Measurements from ENCODE around the gene PSORS1C1.

The PSORS1C1 gene

DNA sequence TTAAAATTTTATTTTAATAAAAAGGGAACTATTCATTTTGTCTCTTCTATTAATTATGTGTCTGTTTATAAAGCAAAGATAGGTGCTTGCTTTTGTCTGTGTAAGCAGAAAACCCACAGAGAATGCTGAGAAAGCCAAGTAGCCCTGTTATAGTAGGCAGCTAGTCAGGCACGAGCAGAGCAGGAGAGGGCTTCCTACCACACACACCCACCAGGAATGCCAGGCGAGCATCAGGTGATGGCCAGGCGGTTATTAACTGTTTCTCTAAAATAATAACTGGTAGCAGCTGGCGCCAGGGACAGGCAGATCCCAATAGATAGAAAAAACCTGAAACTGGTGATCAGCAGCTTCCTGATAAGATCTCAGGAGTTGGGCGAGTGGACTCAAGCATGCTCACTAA, 17.9 kb upstream of the PSORS1C1 start:
- no peak for DNase-seq

DNA sequence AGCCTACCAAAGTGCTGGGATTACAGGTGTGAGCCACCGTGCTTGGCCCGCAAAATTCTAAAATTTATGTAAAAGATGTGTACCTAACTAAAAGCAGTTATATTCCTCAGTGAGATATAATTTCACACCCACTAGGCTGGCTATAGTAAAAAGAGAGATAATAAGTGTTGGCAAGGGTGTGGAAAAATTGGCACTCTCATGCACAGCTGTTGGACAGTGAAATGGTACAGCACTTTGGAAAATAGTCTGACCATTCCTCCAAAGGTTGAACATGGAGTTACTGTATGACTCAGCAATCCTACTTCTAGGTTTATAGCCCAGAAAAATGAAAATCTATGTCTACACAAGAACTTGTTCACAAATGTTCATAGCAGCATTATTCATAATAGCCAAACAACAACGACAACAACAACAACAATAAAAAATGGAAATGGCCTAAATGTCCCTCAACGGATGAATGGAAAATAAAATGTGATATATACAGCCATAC, 16.1 kb upstream of the PSORS1C1 start:
- DNase-seq = no peak

DNA sequence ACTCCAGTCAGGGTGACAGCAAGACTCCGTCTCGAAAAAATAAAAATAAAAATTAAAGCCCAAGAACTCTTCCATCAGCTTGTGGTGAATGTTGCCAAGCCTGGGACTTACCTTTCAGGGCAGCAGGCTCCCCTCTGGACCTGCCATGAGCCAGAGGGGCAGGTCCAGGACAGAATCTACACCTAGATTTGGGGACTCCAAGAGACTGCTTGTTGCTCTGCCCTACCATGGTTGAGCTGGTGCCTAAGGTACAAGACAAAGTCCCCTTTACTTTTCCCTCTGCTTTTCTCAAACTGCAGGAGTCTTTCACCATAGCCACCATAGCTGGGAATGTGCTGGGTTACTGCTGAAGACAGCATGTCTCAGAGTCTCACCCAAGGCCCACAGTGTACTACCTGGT, 11.5 kb upstream of the PSORS1C1 start:
- DNase-seq = no peak

DNA sequence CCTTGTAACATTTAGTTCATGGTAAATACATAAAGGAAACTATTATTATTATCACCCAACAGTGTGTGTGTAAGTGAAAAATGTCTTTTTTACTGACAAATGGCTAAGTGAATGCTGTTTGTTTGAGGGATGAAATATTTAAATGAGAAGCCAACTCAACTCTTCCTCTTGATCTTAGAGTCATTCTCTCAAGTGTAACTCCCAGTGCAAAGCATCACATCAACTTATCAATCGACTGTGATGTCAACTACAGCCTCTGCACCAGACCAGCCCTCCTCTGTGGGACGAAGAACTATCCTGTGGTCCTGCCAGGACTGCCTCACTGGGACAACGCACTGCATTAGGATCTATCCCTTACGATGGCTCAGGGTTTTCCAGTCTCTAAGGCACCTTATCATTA, 7.5 kb upstream of the PSORS1C1 start:
- DNase-seq = no peak

DNA sequence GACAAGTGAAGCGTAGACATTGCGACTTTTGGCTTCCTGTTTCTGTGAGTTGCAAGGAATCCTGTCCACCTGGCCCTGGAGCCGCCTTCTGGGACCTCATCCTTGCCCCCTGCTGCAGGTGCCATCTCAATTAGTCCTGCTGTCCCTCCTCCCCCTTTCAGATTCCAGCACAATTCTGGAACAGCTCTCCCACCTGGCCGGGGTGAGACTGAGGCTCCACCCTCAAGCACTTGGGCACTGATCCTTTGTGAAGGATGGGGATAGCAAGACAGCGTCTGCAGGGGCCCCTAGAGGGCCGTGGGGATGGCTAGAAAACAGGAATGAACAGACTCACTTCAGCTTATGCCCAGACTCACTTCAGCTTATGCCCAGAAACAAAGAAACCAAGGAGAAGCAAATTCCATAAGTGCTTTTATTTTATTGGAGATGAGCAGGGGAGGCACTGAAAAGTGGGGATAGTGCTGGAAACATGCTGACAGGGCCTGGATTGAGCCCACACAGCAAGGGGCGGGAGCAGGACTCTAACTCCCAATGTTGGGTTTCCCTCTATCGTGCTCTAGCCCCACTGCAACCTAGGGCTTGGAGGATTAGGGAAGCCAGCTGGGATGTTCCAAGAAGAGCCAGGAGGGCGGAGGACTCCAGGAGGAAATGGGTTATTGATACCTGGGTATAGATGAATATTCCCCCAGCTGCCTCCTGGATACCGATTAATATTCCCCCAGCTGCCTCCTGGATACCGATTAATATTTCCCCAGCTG, 3.6 kb upstream of the PSORS1C1 start:
- no peak for DNase-seq

DNA sequence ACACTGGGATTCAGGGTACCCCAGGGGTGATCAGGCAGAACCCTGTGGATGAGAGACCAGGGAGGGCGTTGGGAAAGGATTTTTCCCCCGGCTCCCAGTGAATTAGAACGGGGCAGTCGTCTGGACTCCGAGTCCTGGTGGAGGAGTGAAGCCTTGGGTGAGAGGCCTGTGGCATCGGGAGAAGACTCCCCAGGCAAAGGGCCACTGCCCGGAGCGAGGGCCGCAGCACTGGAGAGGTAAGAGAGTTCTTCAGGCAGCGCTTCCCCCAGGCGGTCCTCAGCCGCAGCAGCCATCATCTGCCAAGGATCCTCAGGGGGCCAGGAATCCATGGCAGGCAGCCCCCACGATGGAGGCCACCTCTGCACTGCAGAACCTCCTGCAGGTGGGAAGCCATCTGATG, 2.9 kb upstream of the PSORS1C1 start:
- no peak for DNase-seq

DNA sequence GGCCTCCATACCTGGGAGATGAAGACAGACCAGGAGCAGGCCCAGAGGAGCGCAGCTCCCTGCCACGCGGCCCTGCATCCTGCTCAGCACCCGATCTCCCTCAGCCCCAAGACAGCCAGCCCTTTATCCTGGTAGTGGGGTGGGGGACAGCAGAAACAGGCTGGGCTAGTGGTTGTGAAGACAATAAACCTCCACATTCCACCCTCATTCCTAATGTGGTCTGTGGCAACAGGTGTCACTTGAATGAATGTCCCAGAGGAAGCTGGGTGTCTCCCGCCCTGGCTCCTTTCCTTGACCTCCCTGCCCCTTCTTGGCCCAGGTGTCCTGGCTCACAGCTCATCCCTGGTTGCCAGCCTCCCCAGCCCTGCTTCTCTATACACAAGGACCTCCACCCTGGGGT, 2.1 kb upstream of the PSORS1C1 start, which contains the start of gene C6orf15:
Gene C6orf15, minus strand, starts transcription at position 98 of the 400 bp plus-strand sequence. Its CDS starts 20 bp downstream, at position 78.
- DNase-seq = no peak

DNA sequence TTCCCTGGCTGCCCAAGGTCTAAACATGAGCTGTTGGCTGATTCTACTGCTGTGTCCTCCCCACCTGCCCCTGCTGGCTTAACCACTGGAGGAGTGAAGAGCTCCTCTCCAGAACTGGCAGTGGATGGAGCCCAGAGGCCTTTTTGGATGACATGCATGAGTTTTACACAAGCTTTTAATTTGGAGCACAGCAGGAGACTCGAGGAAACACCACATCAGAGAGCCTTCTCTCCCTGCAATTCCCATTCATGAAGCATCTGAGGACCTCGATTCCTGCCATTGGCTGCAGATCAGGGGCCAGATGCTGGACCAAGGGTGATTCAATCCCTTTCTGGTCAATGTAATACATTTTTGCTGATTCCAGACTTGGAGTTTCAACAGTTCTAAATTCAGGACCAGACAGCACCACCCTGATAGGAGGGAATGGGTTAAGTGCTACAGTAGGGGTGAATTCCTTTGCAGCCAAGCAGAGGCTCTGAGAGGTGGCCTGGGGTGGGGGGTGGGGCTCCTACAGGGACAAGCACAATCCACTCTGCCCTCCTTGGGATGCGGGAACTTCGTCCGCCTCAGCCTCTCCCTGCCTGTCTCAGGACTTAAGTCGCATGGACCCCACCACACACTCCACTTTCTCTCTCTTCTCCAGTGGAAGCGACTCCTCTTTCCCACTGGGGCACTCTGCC, 599 bp upstream of the PSORS1C1 start:
- DNase-seq = no peak

DNA sequence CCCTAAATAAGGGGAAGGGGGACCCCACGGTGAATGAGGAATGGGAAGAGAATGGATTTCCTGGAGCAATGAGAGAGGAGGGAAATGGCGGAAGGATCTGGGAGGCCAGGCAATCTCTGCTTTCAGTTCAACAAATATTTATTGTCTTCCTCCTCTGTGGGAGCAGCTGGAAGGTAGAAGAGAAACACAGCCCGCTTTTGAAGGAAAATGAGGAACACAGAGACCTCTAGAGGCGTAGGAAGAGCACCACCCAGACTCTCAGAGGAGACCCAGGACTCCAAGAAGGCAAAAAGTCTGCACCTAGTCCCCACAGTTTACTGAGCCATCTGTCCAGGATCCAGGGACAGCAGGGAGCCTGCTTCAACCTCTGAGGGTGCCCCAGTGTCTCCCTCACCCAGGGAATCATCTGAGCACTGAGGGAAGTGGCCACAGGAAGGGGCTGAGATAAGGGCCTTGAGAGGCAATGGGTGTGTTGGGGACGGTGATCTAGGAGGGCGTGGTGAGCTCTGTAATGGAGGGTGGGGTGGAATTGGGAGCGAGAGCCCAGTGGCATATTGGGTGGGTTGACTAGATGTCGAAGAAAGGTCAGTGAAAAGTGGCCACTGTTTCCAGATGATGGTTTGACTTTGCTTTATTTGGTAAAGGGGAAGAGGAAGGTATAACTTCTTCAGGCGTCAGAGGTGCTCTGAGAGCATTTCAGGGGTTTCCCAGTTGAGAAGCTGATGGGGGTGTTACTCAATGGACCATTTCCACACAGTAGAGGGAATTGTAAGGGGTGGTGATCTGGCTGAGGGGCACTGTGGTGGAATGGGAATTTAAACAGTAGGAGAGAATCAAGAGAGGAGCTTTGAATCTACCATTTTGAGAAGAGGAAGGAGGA, 610 bp downstream of the PSORS1C1 start:
- DNase-seq = no peak

DNA sequence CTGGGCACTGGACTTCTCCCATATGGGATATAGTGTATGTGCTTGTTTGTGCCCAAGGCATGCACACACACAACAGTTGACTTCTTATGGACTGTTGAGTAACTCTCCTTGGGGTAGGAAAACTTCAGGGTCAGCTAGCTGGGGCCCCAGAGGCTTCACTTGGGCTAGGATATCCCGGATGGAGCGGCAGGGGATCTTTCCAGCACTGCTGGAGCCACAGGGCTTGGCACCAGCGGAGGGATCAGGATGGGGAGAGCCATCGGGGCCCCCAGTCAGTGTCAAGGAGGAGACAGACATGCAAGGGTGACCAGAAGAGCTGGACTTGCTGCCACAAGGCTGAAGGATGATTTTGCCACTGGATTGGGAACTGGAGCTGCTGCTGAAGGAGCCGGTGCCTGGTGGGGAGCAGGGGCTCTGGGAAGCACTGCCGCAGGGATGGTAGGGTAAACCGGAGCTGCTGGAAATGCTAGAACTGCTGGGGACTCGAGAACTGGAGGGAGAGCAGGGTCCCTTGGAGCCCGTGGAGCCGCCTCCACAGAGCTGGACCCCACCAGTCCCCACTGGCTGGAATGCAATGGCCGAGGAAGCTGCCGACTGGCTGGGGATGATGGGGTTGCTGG, 1.5 kb downstream of the PSORS1C1 start:
- DNase-seq = no peak

DNA sequence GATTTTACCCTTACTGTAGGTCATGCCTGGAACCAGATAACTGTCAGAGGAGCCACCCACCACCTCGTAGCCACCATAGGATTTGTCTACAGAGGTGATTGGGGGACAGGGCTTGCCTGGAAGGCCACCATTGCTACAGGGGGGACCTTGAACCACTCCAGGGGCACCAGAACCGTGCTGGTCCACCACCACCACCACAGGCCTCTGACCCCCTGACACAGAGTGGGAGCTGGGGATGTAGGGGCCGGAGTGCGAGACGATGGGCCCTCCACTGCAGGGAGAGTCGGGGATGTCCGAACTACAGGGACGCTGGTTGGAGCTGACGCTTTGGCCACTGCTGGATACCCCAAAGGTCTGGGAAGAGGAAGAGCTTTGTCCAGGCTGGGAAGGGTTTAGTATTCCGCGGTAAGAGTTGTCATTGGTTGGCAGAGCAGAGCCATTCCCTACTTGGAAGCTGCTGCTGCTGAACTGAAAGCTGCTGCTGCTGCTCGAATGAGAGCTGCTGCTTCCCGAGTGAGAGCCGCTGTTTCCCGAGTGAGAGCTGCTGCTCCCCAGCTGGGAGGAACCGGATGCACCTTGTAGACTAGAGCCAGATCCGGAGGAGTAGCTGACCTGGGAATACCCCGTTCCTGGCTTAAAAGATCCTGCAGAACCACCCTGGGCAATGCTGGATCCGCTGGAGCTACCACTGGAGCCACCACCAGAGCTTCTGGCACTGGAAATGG, 2.2 kb downstream of the PSORS1C1 start:
- DNase-seq = no peak

DNA sequence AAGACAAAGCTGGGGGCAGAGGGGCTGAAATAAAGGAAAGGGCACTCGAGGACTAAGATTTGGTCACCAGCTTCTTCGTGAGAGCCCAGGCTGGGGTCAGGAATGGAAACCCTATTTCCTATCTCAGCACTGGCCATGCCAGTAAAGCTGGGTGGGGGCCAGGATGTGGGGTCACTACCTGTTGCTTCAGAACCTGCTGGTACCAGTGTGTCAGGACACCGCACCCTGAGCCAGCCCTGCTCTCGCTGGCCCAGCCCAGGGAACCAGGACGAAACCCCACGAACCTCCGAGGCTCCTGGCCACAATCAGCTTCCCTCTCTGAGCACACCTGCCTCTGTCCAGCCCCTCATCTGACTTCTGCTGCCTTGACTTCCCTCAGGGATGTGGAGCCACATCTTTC, 3.6 kb downstream of the PSORS1C1 start:
- DNase-seq = no peak

DNA sequence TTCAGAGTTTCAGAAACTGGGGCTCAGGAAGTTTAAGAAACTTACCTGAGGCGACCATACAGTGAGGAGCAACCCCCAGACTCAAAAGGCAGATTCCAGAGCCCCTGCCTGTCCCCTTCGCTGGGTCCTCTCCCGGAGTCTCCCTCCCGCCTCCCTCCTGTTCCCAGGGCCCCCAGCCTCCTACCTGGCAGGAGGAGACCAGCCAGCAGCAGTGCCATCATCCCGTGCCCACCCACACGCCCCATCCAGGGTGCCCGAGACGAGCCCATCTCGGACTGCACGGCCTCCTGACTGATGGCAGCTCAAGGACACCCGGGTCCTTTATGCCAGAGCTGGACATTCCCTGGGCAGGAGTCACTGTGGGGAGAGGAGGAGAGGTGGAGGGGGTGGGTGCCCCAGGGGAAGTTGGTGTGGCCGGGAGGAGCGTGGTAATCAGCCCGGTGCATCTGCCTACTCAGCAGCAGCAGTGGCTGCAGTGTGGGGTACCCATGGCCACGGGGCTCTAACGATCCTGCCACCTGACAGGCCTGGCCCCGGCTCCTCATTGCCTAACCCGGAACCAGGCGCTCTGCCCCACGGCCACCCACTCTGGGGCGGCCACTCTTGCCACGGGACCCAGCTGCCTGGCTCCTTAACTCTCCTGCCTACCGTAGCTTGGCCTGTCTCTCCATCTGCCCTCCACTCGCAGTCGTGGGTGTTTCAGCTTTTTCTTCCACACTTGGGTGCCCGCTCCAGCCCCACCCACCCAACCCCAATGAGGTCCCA, 5.7 kb downstream of the PSORS1C1 start, which contains the start of gene CDSN:
Gene CDSN, minus strand, starts transcription at position 296 of the 765 bp plus-strand sequence. Its CDS starts 27 bp downstream, at position 269.
- DNase-seq = no peak

DNA sequence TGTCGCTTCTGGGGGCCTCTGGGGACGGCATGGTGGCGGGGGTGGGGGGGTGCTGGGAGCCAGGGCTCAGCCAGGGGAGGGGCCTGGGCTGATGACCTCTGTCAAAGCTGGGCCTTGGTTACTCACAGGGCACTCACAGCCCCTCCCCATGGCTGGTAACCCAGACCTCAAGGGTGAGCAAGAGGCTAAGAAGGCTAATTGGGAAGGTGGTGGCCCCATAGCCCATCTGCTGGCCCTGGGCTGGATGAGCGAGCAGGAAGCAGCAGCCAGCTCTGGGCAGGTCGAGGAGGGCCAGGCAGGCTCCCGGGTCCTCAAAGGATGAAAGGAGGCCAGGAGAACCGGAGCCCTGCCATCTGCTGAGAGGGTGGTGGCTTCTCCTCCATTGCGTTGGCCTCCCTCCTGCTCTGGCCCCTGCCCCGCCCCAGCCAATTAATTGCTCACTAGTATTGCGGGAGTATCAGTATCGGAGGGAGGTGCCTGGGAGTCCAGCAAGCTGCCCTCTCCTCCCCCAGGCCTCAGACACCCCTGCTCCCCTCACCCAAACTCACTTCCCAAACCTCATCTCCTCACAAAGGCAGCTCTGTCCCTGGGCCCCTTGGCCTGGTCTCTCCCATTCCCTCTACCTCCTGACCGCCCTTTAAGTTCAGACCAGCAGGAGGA, 6.7 kb downstream of the PSORS1C1 start:
- no peak for DNase-seq

DNA sequence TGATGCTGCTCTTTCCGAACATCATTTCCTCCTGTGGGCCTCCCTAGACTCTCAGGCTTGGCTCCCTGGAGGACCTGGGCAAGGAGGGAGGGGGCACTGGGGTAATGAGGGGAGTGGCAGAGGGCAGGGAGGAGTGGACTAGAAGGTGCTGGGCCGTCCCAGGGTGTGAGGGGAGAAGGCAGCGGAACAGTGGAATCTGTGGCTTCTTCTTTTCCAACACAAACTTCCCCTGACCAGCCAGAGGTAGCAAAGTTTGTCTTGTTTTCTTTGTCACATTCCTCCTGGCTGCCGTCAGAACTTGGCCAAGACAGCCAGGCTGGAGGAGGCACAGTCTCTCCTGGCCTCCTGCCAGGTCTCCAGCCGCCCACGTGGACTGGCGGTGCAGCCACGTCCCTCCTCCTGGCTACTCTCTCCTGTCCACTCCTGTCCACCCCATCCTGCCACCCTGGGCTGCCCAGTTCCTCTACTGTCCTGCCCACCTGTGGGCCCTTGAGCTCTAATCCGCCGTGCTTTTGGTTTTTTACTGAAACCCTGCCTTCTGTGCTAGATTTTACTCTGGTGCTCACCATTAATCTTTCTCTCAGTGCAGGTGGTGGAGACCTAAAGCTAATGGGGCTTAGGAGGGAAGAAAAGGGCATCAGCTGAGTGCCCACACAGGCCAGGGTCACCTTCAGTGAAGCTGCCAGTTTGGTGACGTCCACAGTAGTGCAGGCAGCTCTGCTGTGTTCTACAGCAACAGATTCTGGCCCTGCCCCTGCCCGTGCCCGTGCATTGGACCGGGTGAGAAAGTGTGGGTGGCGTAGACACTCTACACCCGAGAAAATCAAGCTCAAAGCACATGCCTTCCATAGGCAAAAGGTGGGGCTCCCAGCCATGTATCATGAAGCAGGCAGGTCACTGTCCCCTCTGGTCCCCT, 8.4 kb downstream of the PSORS1C1 start:
- no peak for DNase-seq

DNA sequence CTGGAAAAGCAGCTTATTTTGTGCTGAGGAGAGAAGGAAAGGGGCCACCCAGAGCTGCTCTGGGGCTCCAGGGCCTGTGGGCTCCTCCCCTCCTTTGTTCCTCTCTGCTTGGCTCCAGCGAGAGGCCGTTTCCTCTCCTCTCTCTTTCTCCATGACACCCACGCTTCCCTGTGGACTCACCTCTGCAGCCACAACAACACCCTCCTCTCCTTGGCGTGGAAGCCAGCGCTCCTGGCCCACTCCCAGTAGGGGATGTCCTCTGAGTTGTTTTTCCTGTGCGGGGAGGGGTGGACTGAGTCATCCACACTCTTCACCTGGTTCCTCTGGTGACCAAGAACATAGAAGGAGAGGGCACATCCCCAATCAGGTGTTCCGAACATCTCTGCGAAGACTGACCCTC, 10.6 kb downstream of the PSORS1C1 start:
- DNase-seq = no peak

DNA sequence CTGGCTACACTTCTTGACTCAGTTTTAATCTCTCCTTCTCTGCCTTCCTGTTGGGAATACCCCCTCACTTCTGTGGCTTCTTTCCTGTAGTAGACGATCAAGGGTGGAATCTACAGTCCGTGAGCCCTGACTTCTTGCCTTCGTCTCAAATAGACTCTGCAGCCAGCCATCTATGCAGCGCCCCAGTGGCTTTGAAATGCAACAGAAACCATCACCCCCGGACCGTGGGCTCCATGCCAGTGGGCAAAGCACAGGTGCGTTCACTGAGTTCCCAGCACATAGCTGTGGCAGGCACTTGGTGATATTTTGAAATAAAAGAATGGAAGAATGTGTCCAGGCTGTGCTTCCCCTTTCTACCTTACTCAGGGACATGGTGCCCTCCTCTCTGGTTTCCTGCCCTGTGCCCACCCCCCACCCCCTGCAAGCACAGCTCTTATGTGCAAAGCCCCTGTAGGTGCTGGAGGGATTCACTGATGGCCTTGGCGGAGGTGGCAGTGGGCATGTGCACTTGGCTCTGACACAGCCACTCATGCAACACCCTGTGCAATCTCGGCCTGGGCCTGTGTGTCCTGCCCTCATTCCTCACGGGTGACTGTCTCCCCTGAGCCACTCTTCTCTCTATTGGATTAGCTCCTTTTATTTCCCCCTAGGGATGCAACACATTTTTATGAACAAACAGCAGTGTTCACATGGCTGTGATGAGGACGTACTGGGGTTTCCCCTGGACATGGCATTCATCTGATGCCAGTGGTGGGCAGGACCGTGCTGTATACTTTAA, 11.2 kb downstream of the PSORS1C1 start:
- no peak for DNase-seq

DNA sequence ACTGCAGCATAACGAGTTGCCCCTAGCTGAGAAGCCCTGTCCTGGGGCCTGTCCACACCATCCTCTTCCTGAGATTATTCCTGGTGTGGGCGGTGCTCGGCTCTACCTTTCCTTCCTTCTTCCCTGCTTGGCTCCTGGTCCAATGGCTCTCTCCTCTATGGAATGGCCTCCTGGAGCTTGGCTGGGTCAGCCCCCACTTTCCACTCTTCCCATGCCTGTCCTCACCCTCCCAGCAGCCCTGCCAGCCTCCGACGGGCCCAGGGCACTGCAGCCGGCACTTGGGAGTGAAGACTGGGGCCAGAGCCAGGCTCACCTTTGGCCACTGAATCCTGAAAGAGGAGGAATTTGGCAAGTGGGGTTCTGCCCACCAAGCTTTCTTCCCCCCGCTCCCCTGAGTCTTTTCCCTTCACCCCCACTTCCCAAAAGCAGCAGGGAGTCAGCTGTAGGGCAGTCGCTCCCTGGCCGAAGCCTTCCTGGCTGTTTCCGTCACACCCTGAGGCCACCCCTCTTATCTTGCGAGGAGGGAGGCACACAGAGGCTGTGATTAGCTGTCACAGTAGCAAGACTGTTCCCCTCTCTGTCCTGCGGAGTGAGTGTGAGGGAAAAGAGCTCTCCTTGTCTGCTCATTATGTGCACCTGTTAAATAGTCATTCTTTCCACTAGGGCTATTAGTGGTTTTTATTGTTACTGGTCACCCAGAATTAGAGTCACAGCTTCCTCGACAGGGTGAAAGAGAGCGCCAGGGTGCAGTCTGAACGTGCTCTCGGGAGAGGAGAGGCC, 12.0 kb downstream of the PSORS1C1 start:
- no peak for DNase-seq

All from stimulated activated CD4-positive, alpha-beta T cell treated with anti-CD3 and anti-CD28 coated beads, Interleukin-4, amount 100 ng/mL, for 1 hour (primary cell).